PC-3 (cell line): ENCODE data around the gene MMRN2. TPM values are rescaled to one million over a fixed set of nuclear protein-coding genes. Genes with fewer than 3 reads are reported as not detected.

Experiments
- ATAC-seq: fragments of 200-7000 bp; cut with Tn5 transposase; 2 replicates; pipeline ENCODE4 v1.9.1; 2020; ENCODE audit warnings: mild to moderate bottlenecking, moderate library complexity
- BruUV-seq: library from RNA; stranded (reverse); fragments of 400-500 nt; replicated peaks from 2 replicates; lab custom pipeline; 2021; lab: Mats Ljungman, UMichigan
- CTCF ChIA-PET: fragments of 300-600 bp; sonication (Branson Sonifier 250); formaldehyde crosslinking; loops from one replicate; lab custom pipeline; 2022; ENCODE audit warnings: antibody characterized with exemption; lab: Charles Lee
- POLR2A ChIA-PET: fragments of 300-600 bp; sonication (Branson Sonifier 250); formaldehyde crosslinking; loops from one replicate; lab custom pipeline; 2022; ENCODE audit warnings: antibody characterized with exemption; ENCODE audit not compliant: unreplicated experiment; lab: Charles Lee
- DNase-seq: peaks from one replicate; pipeline ENCODE4 v3.0.0-alpha.2; 2015
- H2AFZ ChIP-seq: fragments of 300-600 bp; sonication (generic); 2 replicates; pipeline ENCODE4 v1.6.0; 2016; ENCODE audit warnings: antibody characterized with exemption, low read length
- H3F3A ChIP-seq: fragments of 300-600 bp; sonication (generic); one replicate; pipeline ENCODE4 v1.6.0; 2017; ENCODE audit warnings: antibody characterized with exemption, low read length, control low read depth, mild to moderate bottlenecking; ENCODE audit not compliant: unreplicated experiment
- H3K27ac ChIP-seq: fragments of 300-600 bp; sonication (generic); 2 replicates; pipeline ENCODE4 v1.5.1; 2016; ENCODE audit warnings: mild to moderate bottlenecking, low read length
- H3K27me3 ChIP-seq: fragments of 300-600 bp; sonication (generic); 2 replicates; pipeline ENCODE4 v1.6.1; 2016; ENCODE audit warnings: low read length, mixed read lengths
- H3K36me3 ChIP-seq: fragments of 300-600 bp; sonication (generic); 2 replicates; pipeline ENCODE4 v1.6.1; 2016; ENCODE audit warnings: low read depth, mixed run types, low read length, mixed read lengths
- H3K4me1 ChIP-seq: fragments of 300-600 bp; sonication (generic); 2 replicates; pipeline ENCODE4 v1.5.1; 2016; ENCODE audit warnings: low read length; ENCODE audit not compliant: insufficient read depth
- H3K4me2 ChIP-seq: fragments of 300-600 bp; sonication (generic); 2 replicates; pipeline ENCODE4 v1.6.0; 2016; ENCODE audit warnings: low read length
- H3K4me3 ChIP-seq: fragments of 300-600 bp; sonication (generic); 2 replicates; pipeline ENCODE4 v1.5.1; 2016; ENCODE audit warnings: mild to moderate bottlenecking, low read length, mixed read lengths
- H3K79me2 ChIP-seq: fragments of 300-600 bp; sonication (generic); 2 replicates; pipeline ENCODE4 v1.6.1; 2017; ENCODE audit warnings: low read length, mixed read lengths
- H3K9ac ChIP-seq: fragments of 300-600 bp; sonication (generic); 2 replicates; pipeline ENCODE4 v1.6.0; 2016; ENCODE audit warnings: mild to moderate bottlenecking, low read length
- H3K9me2 ChIP-seq: fragments of 300-600 bp; sonication (generic); replicated peaks from 2 replicates; pipeline ENCODE4 v1.6.1; 2016; ENCODE audit warnings: mixed run types, low read length, mixed read lengths
- H3K9me3 ChIP-seq: fragments of 300-600 bp; sonication (generic); 2 replicates; pipeline ENCODE4 v1.6.1; 2016; ENCODE audit warnings: low read length, mixed read lengths
- H4K20me1 ChIP-seq: fragments of 300-600 bp; sonication (generic); 2 replicates; pipeline ENCODE4 v1.6.1; 2016; ENCODE audit warnings: low read length, mixed read lengths
- CTCF ChIP-seq: fragments of 300-600 bp; sonication (generic); conservative IDR thresholded peaks from 2 replicates; pipeline ENCODE4 v1.5.1; 2017; ENCODE audit warnings: antibody characterized with exemption, low read depth, mild to moderate bottlenecking, low read length
- EZH2 ChIP-seq: fragments of 300-600 bp; sonication (generic); IDR thresholded peaks from one replicate; pipeline ENCODE4 v1.6.1; 2017; ENCODE audit warnings: antibody characterized with exemption, mild to moderate bottlenecking, low read length; ENCODE audit not compliant: unreplicated experiment
- EZH2phosphoT487 ChIP-seq: fragments of 300-600 bp; sonication (generic); IDR thresholded peaks from 2 replicates; pipeline ENCODE4 v1.6.1; 2018; ENCODE audit warnings: mild to moderate bottlenecking, antibody characterized with exemption, low read length, borderline replicate concordance
- intact Hi-C: fragments of 100-400 bp; cut with micrococcal nuclease; formaldehyde crosslinking; loops from 2 replicates; pipeline ENCODE4 v1.9.0; 2023
- total RNA-seq: library from RNA; depleted of rRNA; stranded (reverse); fragments of >200 nt; gene quantifications from 2 replicates; pipeline ENCODE4 v1.2.3, GENCODE V29; 2014

Gene MMRN2
- total RNA-seq, 1 experiment from 2014 or later, result 1.9 TPM

- Histone ChIP-seq H3K79me2 (no peaks in the 10 kb centered on the region), H4K20me1 (no peaks in the 10 kb centered on the region), H3K4me3 (no peak overlapping the region), H3K9me2 (no peaks in the 10 kb centered on the region), H3K4me1 (peaks cover 33% of the 10 kb centered on the region), H3K27ac (no peak overlapping the region), H3K9ac (no peak overlapping the region), H3K36me3 (no peaks in the 10 kb centered on the region), H3K27me3 (no peaks in the 10 kb centered on the region), H3F3A (no peaks in the 10 kb centered on the region), H2AFZ (0 out of 2 replicates have a peak overlapping the region, but pooled peaks have one; percentile 33), H3K9me3 (no peaks in the 10 kb centered on the region), H3K4me2 (peak overlapping the region; percentile 57; the same call in 1 of the 2 replicates)
- ChIA-PET POLR2A (no interaction called here), CTCF (interaction anchor here (0.6 kb wide), 3 partner anchors 9 to 207 kb away, joined by 5 to 12 read pairs (median 5); no protein-coding TSS in a partner anchor)
- BruUV-seq, result no TSS peak
- TF ChIP-seq CTCF (peak; percentile 92), EZH2phosphoT487 (no peak)
- peak; percentile 77 for ATAC-seq
- intact Hi-C loops, result loop anchor here (2.0 kb wide), 1 partner anchor 271 kb away; no protein-coding TSS in a partner anchor
- DNase-seq, result peak; percentile 71
Measured at GRCh38 chr10:86960003-86960862, 2.8 kb upstream of the MMRN2 start.

DNA sequence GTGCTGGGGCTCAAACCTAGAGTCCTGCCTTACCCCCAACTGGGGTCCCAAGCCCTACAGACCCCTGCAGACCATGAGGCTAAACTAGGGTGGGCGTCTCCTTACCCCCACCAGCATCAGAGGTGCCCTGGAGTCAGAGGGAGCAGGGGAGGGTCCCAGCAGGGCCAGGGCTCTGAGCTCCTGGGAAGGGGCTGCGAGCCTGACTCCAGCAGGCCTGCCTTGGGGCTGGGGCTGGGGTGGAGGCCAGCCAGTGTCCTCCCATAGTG lies 2.3 kb upstream of the MMRN2 start:
- Histone ChIP-seq H3K27me3 (no peaks in the 10 kb centered on the region), H3K4me1 (peaks cover 33% of the 10 kb centered on the region), H2AFZ (no peak overlapping the region), H3K4me2 (peak overlapping the region; percentile 57), H3K9me2 (no peaks in the 10 kb centered on the region), H3K9ac (no peak overlapping the region), H3K27ac (0 out of 2 replicates have a peak overlapping the region, but pooled peaks have one; percentile 39), H3K36me3 (no peaks in the 10 kb centered on the region), H3K4me3 (no peak overlapping the region), H3F3A (no peaks in the 10 kb centered on the region), H4K20me1 (no peaks in the 10 kb centered on the region), H3K79me2 (no peaks in the 10 kb centered on the region), H3K9me3 (no peaks in the 10 kb centered on the region)
- DNase-seq, result no peak
- TF ChIP-seq CTCF, result no peak
- no peak for TF ChIP-seq EZH2phosphoT487
- TF ChIP-seq EZH2, result no peak
- intact Hi-C loops, result loop anchor here (2.0 kb wide), 1 partner anchor 271 kb away; no protein-coding TSS in a partner anchor
- no peak for ATAC-seq
- POLR2A ChIA-PET, result no interaction called here
- CTCF ChIA-PET, result no interaction called here
- BruUV-seq, result no TSS peak
